Muscle of back (tissue), 11 donors: ENCODE results near the gene DUSP10. TPM values are rescaled to one million over a fixed set of nuclear protein-coding genes. Genes with fewer than 3 reads are reported as not detected.

ENCODE experiments used
- DNase-seq, 3 donors: peaks; one replicate each; pipeline versions ENCODE4 v3.0.0 to v3.0.0-alpha.2; 2013
- polyA plus RNA-seq, 10 donors: library from polyadenylated mRNA; unstranded; fragments of 120-200 nt; gene quantifications; one replicate each; pipeline ENCODE4 v1.2.1, GENCODE V29; 2013; ENCODE audit not compliant: insufficient read length in 10 of 10

Gene DUSP10
- polyA plus RNA-seq, 10 donors: 12.0 to 35.6 (median 23.7) TPM

DNA sequence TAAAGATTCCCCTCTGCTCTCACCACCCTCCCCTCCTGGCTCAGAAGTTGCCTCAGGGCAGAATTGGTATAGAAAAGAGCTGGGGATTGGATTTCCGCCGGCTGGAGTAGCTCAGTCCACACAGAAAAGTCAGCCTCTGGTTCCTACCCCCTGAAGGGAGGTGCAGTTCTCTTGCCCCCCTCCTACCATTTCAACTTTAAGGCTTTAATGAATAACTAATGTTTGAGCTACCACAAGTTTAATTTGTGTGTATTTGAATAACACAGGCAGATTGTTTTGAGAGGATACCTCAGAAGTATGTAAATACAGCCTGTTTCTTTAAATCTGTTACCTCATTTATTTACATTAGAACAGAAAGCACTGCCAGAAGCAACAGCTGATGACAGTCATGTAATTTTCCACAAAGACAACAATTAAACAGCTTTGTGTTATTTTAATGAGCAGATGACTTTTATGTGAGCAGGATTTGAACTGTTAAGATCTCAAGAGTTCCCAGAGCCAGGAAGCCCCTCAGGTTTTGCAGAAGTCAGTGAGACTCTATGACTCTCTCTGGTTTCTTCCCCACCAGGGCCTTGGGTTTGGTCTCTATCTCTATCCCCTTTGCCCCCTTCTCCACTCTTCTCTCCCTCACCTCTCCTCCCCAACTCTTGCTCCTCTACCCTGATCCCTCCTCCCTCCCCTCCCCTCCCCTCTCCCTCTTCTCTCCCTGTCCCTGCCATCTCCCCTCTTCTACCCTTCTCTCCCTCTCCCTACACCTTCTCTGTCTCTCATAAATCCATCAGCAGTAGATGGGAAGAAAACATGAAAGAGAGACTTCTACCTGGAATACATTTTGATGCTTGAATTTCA is 26.3 kb downstream of the DUSP10 start:
- DNase-seq: no peak

- no peak for DNase-seq
Measured at GRCh38 chr1:221714227-221715152, 27.4 kb downstream of the DUSP10 start.

DNA sequence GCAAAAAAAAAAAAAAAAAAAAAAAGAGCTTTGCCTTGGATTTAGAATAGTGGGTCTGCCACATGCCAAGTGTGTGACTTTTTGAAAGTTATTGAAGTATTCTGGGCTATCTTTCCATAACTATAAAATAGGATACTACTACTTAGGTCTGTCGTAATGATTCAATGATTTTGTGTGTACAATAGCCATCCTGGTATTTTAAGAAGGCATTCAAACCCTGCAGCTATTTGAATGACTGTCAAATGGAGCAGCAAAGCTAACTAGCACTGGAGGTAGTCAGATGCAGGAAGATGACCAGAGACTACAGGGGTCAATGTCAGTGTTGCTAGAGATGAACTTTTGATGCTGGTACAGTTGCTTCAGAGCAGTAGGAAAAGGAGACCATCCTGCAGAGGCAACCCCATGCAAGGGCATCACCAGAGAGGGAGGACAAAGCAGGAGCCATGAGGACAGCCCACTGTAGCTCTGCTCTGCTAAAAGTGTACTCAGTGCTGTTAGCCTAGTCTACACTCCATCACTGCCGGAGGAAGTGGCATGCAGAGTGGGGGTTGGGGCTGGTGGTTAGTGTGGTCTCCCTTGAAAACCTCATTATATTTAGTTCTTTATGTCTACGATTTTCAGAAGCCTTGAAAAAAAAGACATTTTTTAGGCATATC is 29.0 kb downstream of the DUSP10 start:
- DNase-seq: no peak

DNA sequence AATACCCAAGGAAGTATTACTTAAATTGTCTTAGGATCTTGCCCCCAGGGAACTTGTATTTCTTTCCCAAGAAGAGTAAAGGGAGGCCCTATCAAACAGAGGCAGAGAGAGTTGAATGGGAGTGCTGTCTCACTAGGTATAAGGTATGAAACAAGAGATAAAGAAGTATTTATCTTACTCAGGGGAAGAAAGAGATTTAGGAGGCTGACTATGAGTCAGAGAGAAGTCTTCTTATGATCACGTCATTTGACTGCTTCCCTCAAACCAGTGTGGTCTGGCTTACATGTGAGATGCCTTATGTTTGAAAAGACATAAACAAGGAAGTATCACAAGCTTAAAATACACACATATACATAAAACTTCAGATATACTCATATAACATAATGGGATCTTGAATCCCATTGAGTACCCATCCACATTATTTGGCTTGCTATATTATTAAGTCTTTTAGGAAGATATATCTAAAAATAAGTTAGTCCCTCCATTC is 29.6 kb downstream of the DUSP10 start:
- DNase-seq: peak in 1 of 3 donors; percentile 56

DNA sequence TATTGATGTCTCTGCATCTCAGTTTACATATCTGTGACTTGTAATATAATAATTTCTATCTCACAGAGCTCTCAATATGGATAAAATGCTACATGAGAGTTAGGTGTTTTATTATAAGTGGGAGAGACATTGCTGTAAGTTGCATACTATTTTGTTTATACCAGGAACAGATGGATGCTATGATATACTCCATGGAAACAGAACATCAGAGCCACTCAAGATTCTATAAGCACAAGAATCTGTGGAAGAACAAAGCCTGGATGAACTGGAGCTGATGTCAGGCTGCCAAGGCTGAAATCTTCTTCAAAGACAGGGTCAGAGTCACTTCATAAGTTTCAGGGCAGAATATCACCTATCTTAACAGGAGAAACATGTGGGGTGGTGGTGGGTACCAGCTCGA is 30.2 kb downstream of the DUSP10 start:
- DNase-seq: peak in 1 of 3 donors; percentile 38

DNA sequence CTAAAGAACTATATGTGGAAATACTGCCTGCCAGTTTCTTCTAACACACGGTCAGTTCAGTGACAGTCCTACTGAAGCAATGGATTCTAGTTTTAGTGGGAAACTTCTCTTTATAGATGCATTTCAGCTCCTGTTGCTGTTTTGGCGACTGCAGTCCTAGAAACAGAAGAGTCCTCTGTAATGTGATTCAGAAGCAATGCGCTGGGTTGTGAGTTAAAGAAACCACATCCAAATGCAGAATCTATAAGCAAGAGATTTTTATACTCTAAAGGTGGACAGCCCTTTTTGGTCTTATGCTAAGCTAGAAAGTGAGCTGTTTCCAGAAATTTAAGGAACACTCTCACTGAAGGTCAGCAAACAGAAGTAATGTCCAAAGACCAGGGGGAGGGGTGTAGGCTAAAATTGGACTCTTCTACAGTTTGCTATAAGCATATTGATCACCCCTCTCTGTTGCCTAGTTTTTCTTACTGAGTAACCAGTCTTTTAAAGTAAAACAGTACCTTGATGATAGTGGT is 30.8 kb downstream of the DUSP10 start:
- peak in 2 of 3 donors; percentile 51 to 68 for DNase-seq

- no peak for DNase-seq
Measured at GRCh38 chr1:221709854-221710253, 32.0 kb downstream of the DUSP10 start.

DNA sequence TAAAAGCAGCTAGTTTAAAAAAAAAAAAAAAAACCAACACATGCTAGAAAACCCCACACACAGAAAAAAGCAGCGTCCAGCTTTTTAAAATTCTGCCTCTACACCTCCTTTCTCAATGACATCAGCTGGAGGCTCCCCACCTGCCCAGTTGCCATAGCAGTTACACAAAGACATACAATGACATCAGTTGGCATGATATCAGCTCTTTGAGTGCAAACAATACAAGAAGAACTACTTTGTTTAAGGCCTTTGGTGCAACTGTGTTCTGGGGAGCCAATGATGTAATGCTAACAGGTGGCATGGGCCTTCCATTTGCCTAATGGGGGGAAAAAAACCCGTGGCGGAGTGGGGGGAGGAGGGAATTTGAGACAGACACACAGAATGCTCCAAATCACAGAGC is 32.9 kb downstream of the DUSP10 start:
- DNase-seq: peak; percentile 79 to 91 (median 88)

- peak in 1 of 3 donors; percentile 33 for DNase-seq
Measured at GRCh38 chr1:221708076-221708571, 33.8 kb downstream of the DUSP10 start.

- no peak for DNase-seq
Measured at GRCh38 chr1:221706876-221707582, 34.9 kb downstream of the DUSP10 start.

DNA sequence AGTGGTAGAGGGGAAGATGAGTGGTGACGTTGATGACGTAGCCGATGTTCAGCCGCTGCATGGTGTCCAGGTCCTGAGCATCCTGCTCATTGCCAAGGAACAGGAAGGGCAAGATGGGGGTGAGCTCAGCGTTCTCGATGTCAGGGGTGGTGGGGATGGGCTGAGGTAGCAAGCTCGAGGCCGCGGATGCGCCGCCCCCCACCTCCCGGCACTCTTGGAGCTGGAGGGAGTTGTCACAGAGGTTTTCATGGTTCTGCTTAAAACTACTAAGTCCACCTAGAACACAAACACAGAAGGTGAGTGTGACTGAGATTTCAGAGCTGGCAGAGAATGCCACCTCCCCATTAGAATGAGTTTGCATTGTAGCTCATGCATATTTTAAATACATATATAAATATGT is 35.7 kb downstream of the DUSP10 start:
- no peak for DNase-seq

GRCh38 chr1:221704306-221704705 is 37.6 kb downstream of the DUSP10 start:
- no peak for DNase-seq

GRCh38 chr1:221701570-221702186 is 40.2 kb downstream of the DUSP10 start:
- DNase-seq: no peak

DNA sequence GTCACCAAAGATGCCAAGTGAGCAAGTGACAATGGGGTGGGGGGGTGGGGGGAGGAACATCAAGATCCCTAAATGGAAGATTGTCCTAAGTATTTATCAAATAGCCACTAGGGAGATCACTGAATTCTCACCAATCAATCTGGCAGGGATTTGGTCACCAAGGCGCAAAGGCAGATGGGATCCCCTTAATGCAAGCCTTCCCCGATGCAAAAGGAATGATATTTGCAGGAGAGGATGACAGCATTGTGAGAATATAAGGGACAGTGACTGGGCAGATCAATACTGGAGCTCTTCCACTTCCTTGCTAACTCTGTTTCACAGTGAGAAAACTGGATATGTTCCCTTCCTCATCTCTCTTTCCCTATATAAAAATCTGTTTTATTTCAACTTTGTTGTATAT is 40.9 kb downstream of the DUSP10 start:
- no peak for DNase-seq

- no peak for DNase-seq
Measured at GRCh38 chr1:221700536-221700935, 41.4 kb downstream of the DUSP10 start.

- DNase-seq: no peak
Measured at GRCh38 chr1:221699978-221700519, 41.8 kb downstream of the DUSP10 start.

GRCh38 chr1:221699577-221699976 is 42.3 kb downstream of the DUSP10 start:
- DNase-seq: peak in 1 of 3 donors; percentile 44

DNA sequence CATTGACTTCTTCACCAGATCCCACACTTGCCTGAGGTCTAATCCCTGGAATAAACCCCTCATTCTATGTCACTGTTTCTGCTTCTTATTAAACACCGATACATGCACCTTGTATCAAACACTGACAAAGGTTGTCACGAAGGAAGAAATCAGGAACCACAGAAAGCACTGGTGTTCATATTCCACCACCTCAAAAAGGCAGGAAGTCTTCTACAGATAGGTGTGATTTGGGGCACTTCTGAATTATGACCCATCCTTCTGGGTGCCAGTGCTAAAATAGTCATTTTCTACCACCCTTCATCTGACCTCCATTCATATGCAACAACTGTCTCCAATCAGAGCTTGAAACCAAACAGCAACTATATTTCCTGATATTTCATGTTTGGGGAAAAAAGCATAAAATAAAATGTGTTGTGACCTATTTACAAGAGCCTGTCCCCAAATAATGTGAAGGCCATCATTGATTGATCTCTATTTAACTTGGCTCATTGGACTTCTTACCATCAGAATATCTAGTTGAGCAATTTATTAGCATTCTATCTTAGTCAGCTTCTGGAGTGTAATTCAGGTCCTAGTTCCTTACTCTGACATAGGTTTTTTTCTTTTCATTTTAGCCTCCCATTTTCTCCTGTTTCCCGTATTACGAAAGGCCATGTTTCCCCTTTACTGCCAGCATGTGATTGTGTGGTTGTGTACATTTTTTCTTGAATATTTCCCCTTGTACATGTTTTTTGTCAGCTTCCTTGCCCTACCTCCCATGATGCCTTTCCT is 43.1 kb downstream of the DUSP10 start:
- DNase-seq: no peak

DNA sequence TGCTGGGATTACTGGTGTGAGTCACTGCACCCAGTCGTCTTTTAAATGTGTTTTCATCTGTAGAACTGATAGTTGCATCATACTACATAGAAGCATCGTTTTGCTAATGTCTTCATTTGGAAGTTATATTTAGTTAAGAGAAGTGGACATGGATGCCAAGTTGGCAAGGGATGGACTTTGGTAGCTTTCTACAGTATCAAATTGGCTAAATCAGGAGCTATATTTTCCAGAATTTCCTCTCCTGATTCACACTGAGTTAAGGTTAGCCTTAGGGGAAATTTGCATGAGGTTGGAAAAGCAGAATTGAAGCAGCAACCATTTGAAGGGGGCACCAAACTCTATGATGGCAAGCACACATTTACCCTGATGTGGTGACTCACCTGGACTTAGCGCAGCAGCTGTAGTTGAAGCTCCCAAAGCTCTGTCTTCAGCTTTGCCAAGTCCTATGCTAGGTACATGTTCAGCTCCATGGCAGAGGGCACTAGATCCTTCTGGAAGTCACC is 43.9 kb downstream of the DUSP10 start:
- no peak for DNase-seq
